GM12892 (cell line): ENCODE data around the gene MTOR.

Experiments
- POLR2A ChIP-seq: IDR thresholded peaks from 2 replicates; pipeline ENCODE4 v1.6.1; 2011; ENCODE audit warnings: low read depth, low read length, control low read depth
- TAF1 ChIP-seq: IDR thresholded peaks from 2 replicates; pipeline ENCODE4 v1.6.1; 2011; ENCODE audit warnings: low read depth, mild to moderate bottlenecking, control low read depth, low read length, borderline replicate concordance

DNA sequence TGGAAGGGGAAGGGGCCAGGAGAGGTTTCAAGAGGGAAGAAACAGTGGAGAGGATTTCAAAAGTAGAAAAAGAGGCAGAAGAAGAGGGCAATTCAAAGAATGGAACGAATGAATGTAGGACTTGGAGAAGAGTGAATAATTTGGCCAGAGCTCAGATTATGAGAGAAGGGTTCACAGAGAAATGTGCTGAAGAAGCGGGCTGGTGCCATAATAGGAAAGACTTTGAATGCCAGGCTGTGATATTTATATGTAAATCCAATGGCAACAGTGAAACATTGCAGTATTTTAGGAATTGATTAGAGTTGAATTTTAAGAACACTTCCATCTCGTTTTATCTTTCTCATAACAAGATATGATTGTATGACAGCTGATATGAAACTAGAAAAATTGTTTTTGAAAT is 109.2 kb downstream of the MTOR start:
- TF ChIP-seq POLR2A (no peak), TAF1 (no peak)
